Sigmoid colon (tissue), 4 donors: ENCODE results near the gene SPTLC2.

ENCODE experiments used
- CTCF ChIP-seq, 4 experiments: fragments of 450-650 bp in 3 of 4; fragments of 200-600 bp in 1 of 4; IDR thresholded peaks; one replicate each; pipeline ENCODE4 v1.5.1; 2016 to 2019; ENCODE audit warnings: antibody characterized with exemption in 4 of 4, mild to moderate bottlenecking in 3 of 4, moderate library complexity in 2 of 4
- EP300 ChIP-seq, 4 donors: sonication (generic); formaldehyde crosslinking; IDR thresholded peaks; one replicate each; pipeline ENCODE4 v1.6.1; 2017; ENCODE audit warnings: antibody characterized with exemption in 4 of 4

GRCh38 chr14:77589099-77589498 lies 27.3 kb downstream of the SPTLC2 start:
- TF ChIP-seq CTCF (IDR thresholded peaks at IDR 0.05) (no peak), EP300 (IDR thresholded peaks at IDR 0.05) (no peak)
